Measurements from ENCODE around the gene TRAPPC2B. TPM values are rescaled to one million over a fixed set of nuclear protein-coding genes. Genes with fewer than 3 reads are reported as not detected.
A peak's percentile ranks its signal among the peaks of the same experiment; 100 is the strongest.

Gene TRAPPC2B
- total and polyA plus RNA-seq, 2 of the 13 experiments (the other 11 are each of a cell fraction or from before 2014, with no cell fraction given): 13.3 to 17.7 TPM

- TF ChIP-seq GMEB1 (CRISPR knock-in tag; IDR thresholded peaks at IDR 0.05; ENCODE audit: borderline replicate concordance): peak; percentile 33; the same call in 1 of the 2 replicates
- peak; percentile 28; the same call in 1 of the 2 replicates for TF ChIP-seq FOXA3 (CRISPR knock-in tag; IDR thresholded peaks at IDR 0.05)
- no peak for TF ChIP-seq ZNF549 (CRISPR knock-in tag; IDR thresholded peaks at IDR 0.05)
- TF ChIP-seq REPIN1 (CRISPR knock-in tag; IDR thresholded peaks at IDR 0.05; ENCODE audit: borderline replicate concordance, low read depth): 0 out of 2 replicates have a peak, but pooled peaks have one; percentile 82
- 0 out of 2 replicates have a peak, but pooled peaks have one; percentile 21 for TF ChIP-seq ZNF263 (CRISPR knock-in tag; IDR thresholded peaks at IDR 0.05)
- TF ChIP-seq GABPB1 (CRISPR knock-in tag; IDR thresholded peaks at IDR 0.05): peak; percentile 51; the same call in 1 of the 2 replicates
- 0 out of 2 replicates have a peak, but pooled peaks have one; percentile 22 for TF ChIP-seq TBX2 (CRISPR knock-in tag; IDR thresholded peaks at IDR 0.05; ENCODE audit: borderline replicate concordance)
- 0 out of 2 replicates have a peak, but pooled peaks have one; percentile 24 for TF ChIP-seq PHF21A (CRISPR knock-in tag; IDR thresholded peaks at IDR 0.05)
- peak; percentile 96 for TF ChIP-seq CTCF (CRISPR knock-in tag; IDR thresholded peaks at IDR 0.05)
- TF ChIP-seq SMC3 (IDR thresholded peaks at IDR 0.05; ENCODE audit: low read length): peak; percentile 81
- TF ChIP-seq ZNF350 (CRISPR knock-in tag; IDR thresholded peaks at IDR 0.05; ENCODE audit: borderline replicate concordance, low read depth): no peak
- peak; percentile 50 for TF ChIP-seq YY1 (IDR thresholded peaks at IDR 0.05; ENCODE audit: insufficient read depth, insufficient replicate concordance, low read depth, low read length)
- peak; percentile 57; the same call in 1 of the 2 replicates for TF ChIP-seq CBX5 (CRISPR knock-in tag; IDR thresholded peaks at IDR 0.05; ENCODE audit: borderline replicate concordance)
- peak; percentile 65; the same call in 1 of the 2 replicates for TF ChIP-seq MIER3 (CRISPR knock-in tag; IDR thresholded peaks at IDR 0.05; ENCODE audit: borderline replicate concordance)
- TF ChIP-seq GATAD1 (CRISPR knock-in tag; IDR thresholded peaks at IDR 0.05): peak; percentile 69; the same call in 1 of the 2 replicates
- 0 out of 2 replicates have a peak, but pooled peaks have one; percentile 12 for TF ChIP-seq HMG20B (CRISPR knock-in tag; conservative IDR thresholded peaks at IDR 0.05)
- peak; percentile 77 for TF ChIP-seq ZFY (CRISPR knock-in tag; IDR thresholded peaks at IDR 0.05)
- 0 out of 2 replicates have a peak, but pooled peaks have one; percentile 39 for TF ChIP-seq HDAC2 (CRISPR knock-in tag; IDR thresholded peaks at IDR 0.05)
- TF ChIP-seq KAT8 (CRISPR knock-in tag; IDR thresholded peaks at IDR 0.05): peak; percentile 52; the same call in 1 of the 2 replicates
- peak; percentile 45; the same call in 1 of the 2 replicates for TF ChIP-seq ZBTB38 (CRISPR knock-in tag; IDR thresholded peaks at IDR 0.05)
- TF ChIP-seq FOSL2 (CRISPR knock-in tag; IDR thresholded peaks at IDR 0.05): 0 out of 2 replicates have a peak, but pooled peaks have one; percentile 30
- TF ChIP-seq CEBPB (IDR thresholded peaks at IDR 0.05; ENCODE audit: borderline replicate concordance, low read depth, low read length): peak; percentile 84
- TF ChIP-seq CEBPG (CRISPR knock-in tag; IDR thresholded peaks at IDR 0.05): peak; percentile 80
- TF ChIP-seq GABPA (IDR thresholded peaks at IDR 0.05; ENCODE audit: low read depth, low read length): no peak
- peak; percentile 69 for TF ChIP-seq GABPA (CRISPR knock-in tag; IDR thresholded peaks at IDR 0.05; ENCODE audit: low read depth)
- TF ChIP-seq WIZ (CRISPR knock-in tag; IDR thresholded peaks at IDR 0.05): 0 out of 2 replicates have a peak, but pooled peaks have one; percentile 39
These were observed 43.3 kb downstream of the TRAPPC2B start (continued) for GRCh38 chr19:57406516-57407123.
